GM10248 (cell line): ENCODE results near the gene LTK.
A peak's percentile ranks its signal among the peaks of the same experiment; 100 is the strongest.

Source experiments
- CTCF ChIA-PET: fragments of 300-600 bp; sonication (Branson Sonifier 250); formaldehyde crosslinking; extraction: SDS; loops from one replicate; lab custom pipeline; 2021; ENCODE audit warnings: antibody characterized with exemption; lab: Yijun Ruan, JAX
- POLR2A ChIA-PET: fragments of 350-650 bp; sonication (Branson Sonifier 250); formaldehyde crosslinking; extraction: SDS; loops from one replicate; lab custom pipeline; 2020; ENCODE audit warnings: antibody characterized with exemption; lab: Yijun Ruan, JAX
- DNase-seq: peaks from one replicate; pipeline ENCODE4 v3.0.0; 2012; ENCODE audit errors: extremely low spot score
- CTCF ChIP-seq: IDR thresholded peaks from 2 replicates; pipeline ENCODE4 v1.5.1; 2012; ENCODE audit warnings: mild to moderate bottlenecking, low read depth; ENCODE audit errors: extremely low read depth, missing control alignments, control extremely low read depth

The LTK gene

GRCh38 chr15:41484937-41485625 lies 28.5 kb downstream of the LTK start:
- ChIA-PET POLR2A (interaction anchor here (1.3 kb wide), 1 partner anchor 9 kb away, joined by 6 read pairs; the partner anchor contains the start of gene ITPKA), CTCF (interaction anchor here (1.0 to 4.1 kb wide), 3 partner anchors 10 to 20 kb away, joined by 3 to 33 read pairs (median 3); no protein-coding TSS in a partner anchor)
- no peak for DNase-seq
- no peak for TF ChIP-seq CTCF

GRCh38 chr15:41483519-41483918 lies 30.1 kb downstream of the LTK start:
- no peak for DNase-seq
- no peak for TF ChIP-seq CTCF
- POLR2A ChIA-PET, result no interaction called here
- CTCF ChIA-PET, result interaction anchor here (4.1 kb wide), 1 partner anchor 18 kb away, joined by 33 read pairs; no protein-coding TSS in a partner anchor

GRCh38 chr15:41483115-41483514 lies 30.5 kb downstream of the LTK start:
- DNase-seq, result peak; percentile 83
- no peak for TF ChIP-seq CTCF
- ChIA-PET CTCF (interaction anchor here (4.1 kb wide), 1 partner anchor 18 kb away, joined by 33 read pairs; no protein-coding TSS in a partner anchor), POLR2A (no interaction called here)

GRCh38 chr15:41482110-41482877 lies 31.3 kb downstream of the LTK start:
- POLR2A ChIA-PET, result interaction anchor here (0.5 to 0.6 kb wide), 2 partner anchors 8 to 61 kb away, joined by 3 to 4 read pairs; no protein-coding TSS in a partner anchor
- no peak for TF ChIP-seq CTCF
- DNase-seq, result no peak
- CTCF ChIA-PET, result interaction anchor here (1.0 to 4.1 kb wide), 4 partner anchors 11 to 41 kb away, joined by 3 to 33 read pairs (median 4); no protein-coding TSS in a partner anchor

- POLR2A ChIA-PET, result no interaction called here
- CTCF ChIA-PET, result interaction anchor here (1.1 to 3.9 kb wide), 4 partner anchors 10 to 39 kb away, joined by 3 to 41 read pairs (median 5); no protein-coding TSS in a partner anchor
- no peak for DNase-seq
- no peak for TF ChIP-seq CTCF
Measured at GRCh38 chr15:41480396-41481140, 33.1 kb downstream of the LTK start.
